KG1 (cell line): ENCODE data around the gene SERPINB3.
"Not testable (repeated sequence)": the region's sequence is repeated elsewhere in the genome, so short reads cannot be mapped to it uniquely, and the experiment has no call there.

ENCODE experiments used
- DNase-seq: peaks from one replicate; lab custom pipeline; 2025; lab: John Stamatoyannopoulos, UW

The SERPINB3 gene

DNA sequence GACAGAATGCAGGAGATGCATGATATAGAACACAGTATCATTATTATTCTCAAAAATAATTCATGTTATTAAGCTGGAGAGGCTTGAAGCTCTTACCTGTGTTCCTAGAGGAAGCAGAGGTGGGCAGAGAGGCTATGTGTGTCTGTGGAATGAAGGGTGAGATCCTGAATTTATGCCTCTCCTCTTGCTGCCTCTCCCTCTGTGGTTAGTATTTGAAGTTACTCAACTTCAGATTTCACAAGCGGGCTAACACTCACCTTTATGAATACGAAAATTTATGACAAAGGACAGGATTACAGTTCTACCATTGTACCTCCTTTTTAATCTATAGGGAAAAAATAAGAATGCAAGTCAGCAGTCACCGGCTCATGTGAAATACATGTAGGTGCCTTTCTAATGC lies at the start of gene SERPINB3:
SERPINB3 (minus strand) TSS at position 144 of the 400 bp plus-strand sequence. CDS start 677 bp downstream, outside the sequence.
- DNase-seq: not testable (repeated sequence)

DNA sequence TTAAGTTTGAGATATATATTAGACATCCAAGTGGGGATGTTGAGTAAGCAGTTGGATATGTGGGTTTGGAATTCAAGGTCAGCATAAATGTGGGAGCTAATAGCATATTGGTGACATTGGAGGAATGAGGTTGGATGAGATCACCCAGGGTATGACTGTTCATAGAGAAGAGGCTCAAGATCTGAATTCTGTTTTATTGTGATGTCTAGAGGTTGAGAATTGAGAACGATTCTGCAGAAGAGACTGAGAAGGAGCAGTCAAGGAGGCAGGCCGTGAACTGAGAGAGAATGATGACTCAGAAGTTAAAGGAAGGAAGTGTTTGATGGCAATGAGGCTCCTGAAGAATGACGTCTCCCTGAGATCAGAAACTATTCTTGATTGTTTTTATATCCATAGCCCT lies 47.0 kb upstream of the SERPINB3 start:
- no peak for DNase-seq

GRCh38 chr18:63707816-63708215 lies 46.1 kb upstream of the SERPINB3 start:
- DNase-seq: no peak

- DNase-seq: no peak
Measured at GRCh38 chr18:63705401-63705800, 43.7 kb upstream of the SERPINB3 start.

DNA sequence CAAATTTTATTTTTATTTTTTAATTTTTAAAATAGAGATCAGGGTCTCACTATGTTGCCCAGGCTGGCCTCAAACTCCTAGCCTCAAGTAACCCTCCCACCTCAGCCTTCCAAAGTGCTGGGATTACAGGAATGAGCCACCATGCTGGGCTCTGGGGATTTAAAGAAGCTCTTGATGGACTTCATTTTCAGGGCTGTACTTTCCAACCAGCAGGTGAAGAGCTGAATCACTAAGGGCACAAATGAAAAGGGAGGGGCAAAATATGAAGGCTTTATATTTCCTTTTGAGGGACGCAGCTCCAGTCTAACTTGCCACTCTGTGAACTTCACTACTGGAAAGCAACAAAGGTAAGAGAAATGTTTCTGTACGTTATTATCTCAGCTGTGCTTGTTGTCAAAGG lies 41.0 kb upstream of the SERPINB3 start, which contains the start of gene SERPINB11:
SERPINB11 (plus strand) TSS at position 301 of the 400 bp plus-strand sequence. CDS start 7,234 bp downstream, outside the sequence.
- DNase-seq: no peak

GRCh38 chr18:63701952-63702351 lies 40.3 kb upstream of the SERPINB3 start:
- DNase-seq: no peak

DNA sequence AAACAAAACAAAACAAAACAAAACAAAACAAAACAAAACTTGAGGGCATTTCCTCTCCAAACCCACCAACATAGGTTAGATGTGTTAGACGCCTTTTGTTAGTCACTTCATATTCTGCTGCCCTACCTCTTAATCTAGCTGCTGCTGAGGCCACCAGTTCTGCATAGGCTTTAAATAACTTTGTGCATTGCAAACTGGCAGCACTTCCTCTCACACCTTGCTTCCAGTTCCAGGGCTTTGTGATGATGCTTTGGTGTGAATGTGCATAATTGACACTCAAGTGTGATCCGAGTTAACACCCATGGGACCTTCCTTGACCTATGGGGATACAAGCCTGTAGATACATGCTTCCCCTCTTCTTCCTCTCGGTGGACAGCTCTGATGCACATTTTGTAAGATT lies 38.8 kb upstream of the SERPINB3 start:
- no peak for DNase-seq

DNA sequence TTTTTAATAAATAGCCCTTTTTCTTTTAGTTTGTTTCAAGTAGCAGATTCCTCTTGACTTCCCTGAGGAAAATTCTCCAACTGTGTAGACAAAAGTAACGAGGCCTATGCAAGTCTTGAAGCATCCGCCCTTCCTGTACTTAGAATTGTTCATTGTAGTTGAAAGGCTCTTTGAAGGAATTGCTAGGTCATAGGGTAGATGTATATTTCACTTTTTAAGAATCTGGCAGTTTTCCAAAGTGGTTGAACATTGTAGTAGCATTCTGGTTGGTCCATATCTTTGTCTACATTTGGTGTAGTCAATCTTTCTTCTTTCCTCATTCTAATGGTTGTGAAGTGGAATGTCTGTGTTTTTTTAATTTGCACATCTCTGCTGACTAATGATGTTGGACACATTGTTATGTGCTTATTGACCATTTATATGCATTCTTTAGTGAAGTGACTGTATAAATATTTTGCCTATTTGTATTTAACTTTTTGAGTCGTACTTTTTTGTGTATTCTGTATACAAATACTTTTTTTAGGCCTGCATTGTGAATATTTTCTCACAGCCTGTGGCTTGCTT lies 35.5 kb upstream of the SERPINB3 start:
- DNase-seq: no peak

DNA sequence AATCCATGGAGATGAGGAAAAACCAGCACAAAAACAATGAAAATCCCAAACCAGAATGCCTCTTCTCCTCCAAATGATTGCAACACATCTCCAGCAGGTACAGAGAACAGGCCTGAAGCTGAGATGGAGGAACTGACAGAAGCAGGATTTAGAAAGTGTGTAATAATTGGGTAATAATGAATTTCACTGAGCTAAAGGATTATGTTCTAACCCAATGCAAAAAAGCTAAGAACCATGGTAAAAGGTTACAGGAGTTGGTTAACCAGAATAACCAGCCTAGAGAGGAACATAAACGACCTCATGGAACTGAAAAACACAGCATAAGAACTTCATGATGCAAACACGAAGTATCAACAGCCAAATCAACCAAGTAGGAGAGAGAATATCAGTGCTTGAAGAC lies 27.4 kb upstream of the SERPINB3 start:
- DNase-seq: no peak

DNA sequence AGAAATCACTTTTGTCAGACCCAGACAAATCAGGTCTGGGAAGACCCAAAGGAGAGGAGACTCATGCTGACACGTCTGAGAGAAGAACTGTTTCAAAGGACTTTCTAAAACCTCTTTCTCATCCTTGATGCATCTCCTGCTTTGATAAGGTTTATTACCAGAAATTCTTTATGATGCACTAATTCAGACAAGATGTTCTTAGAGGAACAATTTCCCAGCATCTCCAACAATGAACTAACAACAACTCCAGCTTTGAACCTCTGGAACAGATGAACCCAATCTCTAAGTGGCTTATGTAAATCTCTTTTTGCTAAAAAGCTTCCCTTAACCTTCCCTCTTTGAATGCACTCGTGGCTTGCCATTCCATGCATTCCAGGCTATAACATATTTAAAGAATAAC lies 25.2 kb upstream of the SERPINB3 start:
- DNase-seq: no peak

- DNase-seq: no peak
Measured at GRCh38 chr18:63684718-63685117, 23.0 kb upstream of the SERPINB3 start.

DNA sequence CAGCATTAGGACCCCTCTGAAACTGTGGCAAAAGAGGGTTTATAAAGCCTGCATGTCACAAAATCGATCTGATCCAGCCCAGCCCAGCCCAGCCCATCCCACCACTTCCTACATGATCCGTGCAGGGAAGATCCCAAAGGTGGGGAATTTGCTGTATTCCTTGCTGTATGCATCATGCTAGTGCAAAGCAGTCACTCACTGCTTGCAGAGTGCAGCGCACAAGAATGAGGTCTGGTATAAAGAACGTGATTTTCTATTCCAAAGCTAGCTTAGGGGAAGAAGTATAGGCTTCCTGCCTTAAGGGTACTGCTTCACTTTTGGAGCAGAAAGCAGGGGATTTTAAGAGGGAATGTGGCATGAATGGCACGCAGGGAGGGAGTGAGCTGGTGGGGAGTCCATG lies 22.2 kb upstream of the SERPINB3 start:
- DNase-seq: no peak

GRCh38 chr18:63683152-63683551 lies 21.5 kb upstream of the SERPINB3 start:
- no peak for DNase-seq

DNA sequence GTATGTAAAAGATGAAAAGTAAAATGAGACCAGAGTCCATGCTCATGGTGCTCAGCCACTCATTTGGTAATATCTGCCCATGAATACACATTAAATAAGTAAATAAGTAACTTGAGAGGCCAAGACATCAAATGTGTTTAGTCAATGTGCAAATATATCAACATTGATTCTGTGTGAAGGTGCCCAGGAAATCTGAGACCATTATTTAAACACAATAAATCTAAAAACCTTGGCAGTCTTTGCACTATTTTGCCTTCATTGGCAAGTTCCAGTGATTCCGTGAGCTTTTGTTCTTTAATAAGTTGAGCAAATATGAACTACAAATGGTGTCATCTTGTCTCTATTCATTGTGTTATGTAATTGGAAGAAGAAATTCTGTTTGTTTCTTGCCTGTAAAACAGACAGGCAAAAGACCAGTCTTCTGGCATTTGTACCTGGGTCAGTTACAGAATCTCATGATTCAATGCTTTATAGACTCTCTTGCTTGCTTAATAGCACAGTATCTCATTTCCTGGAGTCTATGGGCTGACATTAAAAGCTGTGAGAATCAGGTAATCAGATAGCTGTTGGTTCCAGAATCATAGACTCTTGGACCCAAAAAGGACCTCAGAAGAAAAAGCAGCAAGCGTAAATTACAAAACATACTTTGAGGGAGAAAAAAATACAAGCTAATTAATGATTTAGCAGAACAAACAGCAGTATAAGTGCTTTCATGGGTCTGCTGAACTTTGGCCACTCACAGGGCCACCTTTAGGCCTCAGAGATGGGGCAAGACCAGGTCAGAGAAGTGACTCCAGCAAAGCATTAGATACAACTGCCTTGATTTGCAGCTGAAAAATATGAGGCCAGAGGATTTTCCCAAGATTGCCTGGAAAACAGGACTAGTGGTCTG lies 20.0 kb upstream of the SERPINB3 start:
- no peak for DNase-seq

DNA sequence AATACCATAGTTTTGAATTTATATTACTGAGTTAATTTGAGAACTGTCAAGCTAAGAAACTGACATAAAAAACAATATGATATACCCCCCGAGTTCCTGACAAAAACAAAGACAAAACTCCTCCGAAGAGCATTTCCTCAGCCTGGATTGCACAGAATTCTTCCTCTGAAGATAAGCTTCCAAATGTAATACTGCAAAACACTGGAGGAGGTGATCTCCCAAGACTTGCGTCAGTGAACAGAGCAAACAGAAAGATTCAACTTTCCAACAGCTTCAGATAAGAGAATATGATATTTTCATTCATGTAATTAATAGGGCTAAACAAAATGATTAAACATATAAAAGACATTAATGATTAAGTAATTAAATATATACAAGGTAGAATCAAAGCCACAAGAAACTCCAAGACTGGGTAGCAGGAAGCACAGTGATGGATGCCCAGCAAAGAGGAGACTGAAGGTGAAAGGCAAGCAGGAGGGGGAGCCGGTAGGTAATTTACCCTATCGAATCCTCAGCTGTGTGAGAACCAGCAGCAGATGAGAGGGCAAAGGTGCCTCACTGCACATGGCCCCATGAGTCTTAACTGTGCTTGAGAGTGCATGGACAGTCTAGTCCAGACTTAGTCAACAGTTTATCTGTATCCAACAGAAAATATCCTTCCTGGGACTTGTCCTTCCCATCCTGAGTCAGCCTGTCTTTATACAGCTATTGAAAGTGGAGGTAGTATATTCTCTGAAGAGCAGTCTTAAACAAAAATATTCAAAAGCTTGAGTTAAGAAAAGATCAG lies 18.3 kb upstream of the SERPINB3 start:
- no peak for DNase-seq

DNA sequence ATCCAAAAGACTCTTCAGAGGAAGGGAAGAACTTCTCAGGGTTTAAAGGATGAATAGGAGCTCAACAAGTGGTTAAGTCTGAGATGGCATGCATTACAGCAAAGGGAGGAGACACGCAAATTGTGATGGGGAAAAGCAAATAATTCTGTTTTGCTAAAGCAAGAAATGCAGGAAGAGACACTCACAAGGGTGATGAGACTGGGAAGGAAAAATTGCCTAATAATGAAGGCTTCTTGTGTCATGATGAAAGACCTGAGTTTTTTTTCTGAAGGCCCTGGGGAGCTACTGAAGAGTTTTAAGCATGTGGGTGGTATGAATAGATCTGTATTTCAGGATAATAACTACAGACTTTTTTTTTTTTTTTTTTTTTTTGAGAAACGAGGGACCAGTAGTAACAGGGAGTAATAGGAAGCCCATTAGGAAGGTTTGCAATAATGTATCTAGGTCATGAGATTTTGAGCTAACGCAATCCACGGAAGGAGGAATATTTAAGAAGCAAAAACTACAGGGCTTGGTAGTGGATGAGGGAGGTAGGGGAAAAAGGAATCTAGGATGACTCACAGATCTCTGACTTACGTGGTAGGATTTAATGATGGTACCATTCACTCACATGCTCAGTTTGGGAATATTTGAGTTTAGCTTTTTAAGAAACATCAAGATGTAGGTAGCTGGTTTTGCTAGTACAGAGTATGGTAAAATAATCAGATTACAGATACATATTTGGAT lies 16.0 kb upstream of the SERPINB3 start:
- DNase-seq: no peak

DNA sequence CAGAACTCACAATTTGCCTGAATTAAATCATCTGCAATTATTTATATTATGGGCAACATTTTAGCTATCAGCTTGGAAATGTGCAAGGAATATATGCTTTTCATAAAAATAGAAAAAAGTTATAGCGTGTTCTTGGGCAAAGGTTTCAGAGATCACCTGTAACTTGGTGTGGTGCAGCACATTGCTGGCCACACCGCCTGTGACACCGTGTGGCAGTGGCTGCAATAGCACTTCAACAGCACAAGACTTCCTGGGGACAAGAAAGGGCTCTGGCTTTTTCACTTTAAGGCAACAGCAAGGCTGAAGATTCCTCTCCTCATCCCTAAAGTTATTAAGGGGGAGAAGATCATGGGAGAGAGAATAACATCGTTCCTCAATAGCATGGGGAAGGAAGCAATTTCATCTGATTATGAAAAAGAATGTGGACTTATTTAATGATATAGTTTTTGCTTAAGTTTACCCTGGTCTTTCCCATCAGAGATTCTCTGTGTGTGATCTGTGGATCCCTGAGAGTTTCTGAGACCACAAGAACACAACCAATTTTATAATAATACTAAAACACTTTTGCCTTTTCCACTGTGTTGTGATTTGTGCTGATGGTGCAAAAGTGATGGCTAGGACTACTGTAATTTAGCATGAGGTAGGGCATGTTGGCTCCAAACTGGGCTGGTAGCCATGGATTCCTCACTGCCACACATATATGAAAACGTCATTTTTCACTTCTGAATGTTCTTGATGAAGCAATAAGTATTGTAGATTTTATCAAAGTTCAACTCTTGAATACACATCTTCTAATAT lies 15.0 kb upstream of the SERPINB3 start:
- no peak for DNase-seq

- no peak for DNase-seq
Measured at GRCh38 chr18:63664571-63664970, 2.9 kb upstream of the SERPINB3 start.

GRCh38 chr18:63658920-63659319 lies 2.8 kb downstream of the SERPINB3 start:
- DNase-seq: not testable (repeated sequence)

- not testable (repeated sequence) for DNase-seq
Measured at GRCh38 chr18:63650271-63650670, 11.4 kb downstream of the SERPINB3 start.

- DNase-seq: no peak
Measured at GRCh38 chr18:63648241-63648640, 13.5 kb downstream of the SERPINB3 start.
